Measurements from ENCODE around the gene RXRA. TPM values are rescaled to one million over a fixed set of nuclear protein-coding genes. Genes with fewer than 3 reads are reported as not detected.

Gene RXRA
- total and polyA plus RNA-seq, 2 of the 4 experiments (the other 2 are of a cell fraction), result 7.5 to 17.9 TPM

DNA sequence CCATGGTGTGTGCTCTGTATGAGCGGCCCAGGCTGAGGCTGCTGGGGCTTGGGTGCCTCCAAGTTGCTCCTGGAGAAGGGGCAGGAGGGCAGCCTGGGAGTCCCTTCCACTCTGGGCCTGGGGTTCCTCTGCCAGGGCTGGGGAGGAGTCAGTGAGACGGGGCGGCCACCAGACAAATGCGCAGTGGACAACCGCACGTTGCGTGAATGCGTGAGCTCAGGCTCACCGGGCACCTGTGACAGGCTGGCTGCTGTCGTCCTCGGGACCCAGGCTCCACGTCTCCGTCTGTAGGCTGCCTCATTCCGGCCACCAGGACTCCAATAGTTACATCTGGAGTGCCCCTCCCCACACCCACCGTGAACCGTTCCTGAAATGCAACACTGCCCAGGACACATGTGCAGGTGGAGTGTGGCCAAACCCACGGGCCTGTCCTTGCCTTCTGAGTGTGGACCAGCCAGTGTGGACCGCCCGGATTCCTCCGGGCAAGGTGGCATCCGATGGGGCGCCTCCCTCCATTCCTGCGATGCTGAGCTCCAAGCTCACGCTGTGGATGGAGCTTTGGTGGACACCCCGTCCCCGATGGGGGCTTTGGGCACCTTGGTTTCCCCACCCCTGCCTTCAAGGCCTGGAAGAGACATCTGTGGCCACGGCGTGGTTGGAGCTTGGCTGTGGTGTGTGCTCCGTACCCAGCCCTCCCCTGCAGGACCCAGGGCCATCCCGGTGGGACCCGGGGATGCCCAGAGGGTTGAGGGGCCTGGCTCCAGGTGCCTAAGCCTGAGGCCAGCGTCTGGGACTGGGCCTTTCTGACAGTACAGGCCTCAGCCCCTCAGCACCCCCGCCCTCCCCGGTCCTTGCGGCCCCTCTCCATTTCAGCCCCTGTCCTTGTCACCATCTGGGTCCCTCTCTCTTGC lies 34.0 kb upstream of the RXRA start (continued):
- TF ChIP-seq NFE2L2 (IDR thresholded peaks at IDR 0.05; ENCODE audit: low read depth, low read length) (no peak), POLR2A (IDR thresholded peaks at IDR 0.05; ENCODE audit: low read depth, low read length) (no peak)

DNA sequence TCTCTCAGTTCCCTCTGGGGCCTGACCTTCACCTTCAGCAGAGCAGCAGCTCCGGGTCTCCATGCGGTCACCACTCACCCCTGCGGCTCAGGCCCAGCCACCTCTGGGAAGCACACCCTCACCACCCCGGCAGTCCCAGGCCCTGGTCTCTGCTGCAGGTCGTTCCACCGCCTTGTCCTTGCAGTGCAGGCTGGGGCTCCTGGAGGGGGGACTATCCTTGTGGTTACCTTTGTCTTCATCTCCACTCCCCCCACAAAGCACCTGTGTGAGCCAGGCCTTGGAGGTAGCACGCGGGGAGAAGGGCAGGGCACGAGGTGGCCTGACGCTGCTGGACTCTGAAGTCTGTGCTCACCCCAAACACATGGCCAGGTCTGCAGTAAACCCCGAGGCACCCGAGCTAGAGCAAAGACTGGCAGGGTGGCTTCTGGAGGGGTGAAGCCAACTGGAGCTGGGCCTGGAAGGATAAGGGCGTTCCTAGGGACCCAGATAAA lies 33.2 kb upstream of the RXRA start:
- WGBS, 2 experiments (ENCODE audit: extremely low coverage in 2 of 2, insufficient read length in 1 of 2), result 100% methylated on average over 1 of the region's 13 CpGs; no CpG with 5 or more reads in 1 of the 2 experiments
- no peak overlapping the region for H3K9ac ChIP-seq (ENCODE audit: low read depth, low read length)

More for the DNA sequence above, 33.2 kb upstream of the RXRA start:
- no peak overlapping the region for H2BK5ac ChIP-seq (ENCODE audit: low read depth, low read length, poor library complexity, severe bottlenecking)
- BruUV-seq (replicated peaks), result no TSS peak
- H3K4me1 ChIP-seq (ENCODE audit: control insufficient read depth, insufficient read depth, low read length), result peaks cover 5% of the 10 kb centered on the region; the same call in 1 of the 2 replicates
- ChIA-PET POLR2A (ENCODE audit: unreplicated experiment) (no interaction called here), CTCF (no interaction called here)
- H3K18ac ChIP-seq (ENCODE audit: low read depth, low read length), result no peak overlapping the region
- no peaks in the 10 kb centered on the region for H4K20me1 ChIP-seq (ENCODE audit: insufficient read depth, low read length)
- H2BK120ac ChIP-seq (ENCODE audit: low read depth, low read length), result no peak overlapping the region
- H4K91ac ChIP-seq (ENCODE audit: insufficient read depth, low read depth, low read length), result no peak overlapping the region
- no peak overlapping the region for H3K27ac ChIP-seq (ENCODE audit: insufficient read depth, low read length)
- H3K14ac ChIP-seq (replicated peaks; ENCODE audit: low read depth, low read length), result no peak overlapping the region
- ATAC-seq (ENCODE audit: low read depth) (no peak), DNase-seq (no peak)
- in situ Hi-C loops (cut with MboI; ENCODE audit: low sequenced_read_pairs) (no loop called here), dilution Hi-C loops (cut with HindIII; ENCODE audit: low sequenced_read_pairs, unreplicated experiment) (no loop called here), intact Hi-C loops (cut with micrococcal nuclease) (no loop called here)
- no peak overlapping the region for H4K5ac ChIP-seq (ENCODE audit: low read depth, low read length)
- H3K36me3 ChIP-seq (ENCODE audit: control insufficient read depth, insufficient read depth, low read length), result no peaks in the 10 kb centered on the region
- no peaks in the 10 kb centered on the region for H3K79me1 ChIP-seq (ENCODE audit: low read depth in 1 of 2, low read length in 2 of 2)
- H3K9me3 ChIP-seq (ENCODE audit: control insufficient read depth, insufficient read depth, low read length), result no peaks in the 10 kb centered on the region; the same call in 1 of the 2 replicates
- no peaks in the 10 kb centered on the region for H3K9me1 ChIP-seq (ENCODE audit: insufficient read depth, low read length)
- H2AFZ ChIP-seq (replicated peaks; ENCODE audit: low read length, poor library complexity), result peak overlapping the region; percentile 53
- H2AK9ac ChIP-seq (replicated peaks; ENCODE audit: low read depth, low read length, poor library complexity), result no peak overlapping the region
- no peak overlapping the region for H2BK15ac ChIP-seq (ENCODE audit: low read depth, low read length)
- H2AK5ac ChIP-seq (ENCODE audit: low read depth, low read length), result no peak overlapping the region
- TF ChIP-seq NFE2L2 (IDR thresholded peaks at IDR 0.05; ENCODE audit: low read depth, low read length) (no peak), CEBPB (IDR thresholded peaks at IDR 0.05; ENCODE audit: low read depth, low read length) (no peak)
- no peak overlapping the region for H4K8ac ChIP-seq (ENCODE audit: low read depth in 2 of 2, low read length in 2 of 2)
- H3K56ac ChIP-seq (ENCODE audit: extremely low read depth, insufficient read depth, low read length), result no peak overlapping the region
- no peak overlapping the region for H3K4me3 ChIP-seq (ENCODE audit: insufficient read depth, low read depth, low read length)
- H3K23ac ChIP-seq (ENCODE audit: low read depth, low read length), result no peak overlapping the region
- no peak overlapping the region for H3K4me2 ChIP-seq (ENCODE audit: low read depth, low read length)
- no peak overlapping the region for H2BK20ac ChIP-seq (ENCODE audit: low read depth, low read length)
- no peak overlapping the region for H3K4ac ChIP-seq (ENCODE audit: low read depth, low read length)
- H3K27me3 ChIP-seq (ENCODE audit: control insufficient read depth, insufficient read depth, low read length), result peaks cover 47% of the 10 kb centered on the region
